Rectal smooth muscle tissue (tissue), 1 donor: Measurements from ENCODE around the gene ARHGAP42.

Experiments used
- H3K27ac ChIP-seq: one replicate; pipeline ENCODE4 v1.7.0; 2013; ENCODE audit warnings: low read depth, low read length, inconsistent platforms
- H3K27me3 ChIP-seq: one replicate; pipeline ENCODE4 v1.7.0; 2013; ENCODE audit warnings: low read length; ENCODE audit not compliant: control insufficient read depth, insufficient read depth
- H3K36me3 ChIP-seq: one replicate; pipeline ENCODE4 v1.7.0; 2013; ENCODE audit warnings: low read length; ENCODE audit not compliant: control insufficient read depth, insufficient read depth
- H3K4me1 ChIP-seq: one replicate; pipeline ENCODE4 v1.7.0; 2013; ENCODE audit warnings: low read length; ENCODE audit not compliant: control insufficient read depth, insufficient read depth
- H3K4me3 ChIP-seq: one replicate; pipeline ENCODE4 v1.7.0; 2013; ENCODE audit warnings: low read length
- H3K9ac ChIP-seq: one replicate; pipeline ENCODE4 v1.7.0; 2013; ENCODE audit warnings: low read length

Gene ARHGAP42

DNA sequence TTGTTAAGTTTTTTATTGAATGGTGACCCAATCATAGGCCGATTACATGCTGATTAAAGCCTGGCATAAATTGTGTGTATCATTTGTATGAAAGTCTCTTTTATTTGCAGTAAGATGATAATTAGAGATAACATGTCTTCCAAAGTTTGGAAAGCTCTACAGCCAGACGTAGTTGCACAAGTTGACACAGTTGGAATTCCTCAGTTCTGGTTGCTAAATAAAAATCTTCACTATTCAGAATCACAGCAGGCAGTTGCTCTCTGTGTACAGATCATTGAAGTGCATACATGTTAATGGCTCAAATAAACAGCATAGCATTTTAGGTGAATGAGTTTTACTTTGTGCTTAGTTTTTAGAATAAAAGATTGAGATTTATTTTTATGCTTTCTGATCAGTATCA lies 69.5 kb downstream of the ARHGAP42 start:
- Histone ChIP-seq H3K36me3 (no peaks in the 10 kb centered on the region), H3K4me1 (no peaks in the 10 kb centered on the region), H3K9ac (no peak overlapping the region), H3K27me3 (no peaks in the 10 kb centered on the region), H3K4me3 (no peak overlapping the region), H3K27ac (no peak overlapping the region)

DNA sequence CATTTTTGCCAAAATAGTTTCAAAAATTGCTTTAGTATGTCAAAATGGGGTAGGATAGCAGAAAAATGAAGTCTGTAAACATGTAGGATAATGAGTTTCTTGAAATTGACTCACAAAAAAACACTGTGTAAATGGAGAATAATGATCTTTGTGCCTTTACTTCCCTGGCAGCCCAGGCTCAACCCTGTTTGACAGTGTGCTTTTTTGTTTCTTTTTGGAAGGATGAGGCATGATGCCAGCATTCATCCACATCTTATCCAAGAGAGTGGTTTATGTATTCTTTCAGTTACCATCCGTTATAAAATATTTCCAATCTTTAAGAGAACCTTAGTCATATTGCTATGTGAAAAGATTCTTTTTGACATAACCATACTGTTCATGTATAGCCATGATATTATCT lies 70.6 kb downstream of the ARHGAP42 start:
- H3K4me1 ChIP-seq, result no peaks in the 10 kb centered on the region
- no peak overlapping the region for H3K27ac ChIP-seq
- H3K4me3 ChIP-seq, result no peak overlapping the region
- H3K27me3 ChIP-seq, result no peaks in the 10 kb centered on the region
- no peaks in the 10 kb centered on the region for H3K36me3 ChIP-seq
- no peak overlapping the region for H3K9ac ChIP-seq

DNA sequence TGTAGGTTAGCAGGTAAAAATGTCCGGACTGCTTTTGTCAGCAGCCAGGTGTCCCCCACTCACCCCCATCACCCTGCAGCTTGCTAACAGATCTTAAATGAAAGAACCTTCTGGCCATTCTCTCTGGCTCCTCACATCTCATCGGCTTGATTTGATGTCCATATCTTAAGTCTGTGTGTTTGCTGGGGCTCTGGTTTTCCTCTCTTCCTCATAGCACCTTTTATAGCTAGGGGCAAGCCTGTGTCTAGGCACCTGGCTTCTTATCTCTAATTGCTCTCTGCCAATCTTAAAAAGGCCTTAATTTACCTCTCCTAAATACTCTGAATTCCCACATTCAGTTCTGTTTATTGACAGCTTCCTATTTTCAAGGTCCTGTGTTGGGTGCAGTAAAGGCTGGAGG lies 72.0 kb downstream of the ARHGAP42 start:
- no peak overlapping the region for H3K27ac ChIP-seq
- H3K36me3 ChIP-seq, result no peaks in the 10 kb centered on the region
- H3K4me1 ChIP-seq, result no peaks in the 10 kb centered on the region

DNA sequence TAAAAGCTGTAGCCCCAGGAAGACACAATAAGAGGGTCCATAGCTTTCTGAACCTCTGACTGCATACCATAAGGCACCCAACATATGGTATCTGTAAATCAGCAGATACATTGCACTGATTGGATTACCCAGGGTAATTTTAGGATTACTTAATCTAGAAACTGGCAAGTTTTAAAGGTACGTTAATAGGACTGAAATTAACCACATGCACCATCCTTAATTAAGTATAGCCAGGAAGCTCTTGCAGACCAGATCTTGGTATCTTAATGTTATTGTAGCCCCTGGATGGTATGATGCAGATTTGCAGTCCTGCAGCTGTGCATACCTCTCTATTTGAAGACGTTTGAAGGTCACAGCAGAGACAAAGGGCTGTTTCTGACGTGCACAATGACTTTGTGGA lies 72.8 kb downstream of the ARHGAP42 start:
- Histone ChIP-seq H3K27me3 (no peaks in the 10 kb centered on the region), H3K9ac (no peak overlapping the region), H3K36me3 (no peaks in the 10 kb centered on the region), H3K4me3 (no peak overlapping the region), H3K4me1 (no peaks in the 10 kb centered on the region), H3K27ac (no peak overlapping the region)

More for the DNA sequence above, 72.0 kb downstream of the ARHGAP42 start:
- Histone ChIP-seq H3K9ac (no peak overlapping the region), H3K27me3 (no peaks in the 10 kb centered on the region), H3K4me3 (no peak overlapping the region)

DNA sequence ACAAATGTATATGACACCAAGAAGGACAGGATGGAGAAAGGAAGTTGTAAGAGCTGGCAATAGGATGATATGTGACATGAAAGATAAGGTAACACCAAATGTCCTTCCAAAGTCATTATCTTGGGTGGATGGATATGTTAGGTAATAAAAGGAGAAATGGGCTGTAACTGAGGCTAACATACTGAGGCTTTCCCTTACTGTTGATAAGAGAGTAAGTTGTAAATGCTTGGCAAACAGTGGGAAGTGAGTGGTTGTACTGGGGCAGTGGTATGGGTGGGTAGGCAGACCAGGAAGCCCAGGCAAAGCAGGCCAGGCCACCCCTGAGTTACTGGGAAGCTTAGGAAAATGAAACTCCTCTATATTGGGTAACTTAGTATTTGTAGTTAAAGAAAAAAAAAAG lies 73.7 kb downstream of the ARHGAP42 start:
- Histone ChIP-seq H3K9ac (no peak overlapping the region), H3K4me1 (no peaks in the 10 kb centered on the region), H3K27me3 (no peaks in the 10 kb centered on the region), H3K27ac (no peak overlapping the region), H3K4me3 (no peak overlapping the region), H3K36me3 (no peaks in the 10 kb centered on the region)

DNA sequence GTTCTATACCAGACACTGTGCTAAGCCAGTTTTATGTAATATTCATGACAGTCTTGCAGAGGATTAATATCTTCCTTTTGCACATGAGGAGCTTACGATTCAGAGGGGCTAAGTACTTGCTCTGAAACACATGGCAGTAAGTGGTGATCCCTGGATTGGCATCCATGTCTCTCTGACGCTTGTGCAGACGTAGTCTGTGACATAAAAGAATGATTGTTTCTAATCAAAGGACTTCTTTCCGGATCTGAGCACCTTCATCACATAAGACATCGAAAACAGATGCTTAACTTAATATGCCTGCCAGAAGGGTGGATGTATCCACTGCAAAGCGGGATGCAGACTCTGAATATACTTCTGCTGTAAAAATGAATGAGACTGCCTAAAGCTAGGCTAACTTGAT lies 74.8 kb downstream of the ARHGAP42 start:
- Histone ChIP-seq H3K36me3 (no peaks in the 10 kb centered on the region), H3K4me1 (no peaks in the 10 kb centered on the region), H3K9ac (no peak overlapping the region), H3K4me3 (no peak overlapping the region), H3K27me3 (no peaks in the 10 kb centered on the region), H3K27ac (no peak overlapping the region)

DNA sequence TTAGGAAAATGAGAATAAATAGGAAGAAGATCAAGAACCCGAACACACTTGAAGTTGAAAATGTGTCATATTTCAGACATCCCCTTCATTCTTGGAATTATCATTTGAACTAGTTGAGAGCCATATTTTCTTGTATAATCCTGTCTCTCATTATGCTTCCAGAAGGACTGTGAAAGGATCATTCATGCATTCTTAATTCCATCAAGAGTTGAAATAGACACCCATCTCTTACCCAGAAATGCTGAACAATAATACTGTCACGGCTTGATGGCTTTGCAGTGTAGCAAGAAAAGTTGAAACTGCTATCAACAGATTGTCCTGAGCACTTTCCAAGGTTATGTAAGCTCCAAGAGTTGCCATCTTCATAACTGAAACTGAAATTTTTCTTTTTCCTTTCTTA lies 79.7 kb downstream of the ARHGAP42 start:
- Histone ChIP-seq H3K36me3 (no peaks in the 10 kb centered on the region), H3K27ac (no peak overlapping the region), H3K9ac (no peak overlapping the region), H3K27me3 (no peaks in the 10 kb centered on the region), H3K4me1 (no peaks in the 10 kb centered on the region), H3K4me3 (no peak overlapping the region)

DNA sequence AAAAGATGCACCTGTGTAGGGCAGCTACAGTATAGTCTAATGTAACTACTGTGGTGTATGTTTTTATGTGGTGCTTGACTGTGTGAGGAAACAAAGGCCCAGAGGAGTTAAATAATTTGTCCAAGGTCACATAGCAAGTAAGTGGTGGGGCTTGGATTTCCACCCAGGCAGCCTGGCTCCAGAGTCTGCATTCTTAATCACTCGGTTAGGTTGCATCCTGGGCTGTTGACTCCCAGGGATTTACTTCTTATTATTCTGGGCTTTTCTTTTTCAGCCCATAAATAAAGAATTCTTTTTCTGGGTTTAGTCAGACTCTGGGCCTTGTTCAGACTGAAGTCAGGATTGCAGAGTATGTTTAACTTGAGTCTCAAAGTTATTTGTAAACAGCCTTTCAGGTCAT lies 82.1 kb downstream of the ARHGAP42 start:
- Histone ChIP-seq H3K9ac (no peak overlapping the region), H3K4me1 (no peaks in the 10 kb centered on the region), H3K4me3 (no peak overlapping the region), H3K36me3 (no peaks in the 10 kb centered on the region), H3K27ac (no peak overlapping the region), H3K27me3 (no peaks in the 10 kb centered on the region)

DNA sequence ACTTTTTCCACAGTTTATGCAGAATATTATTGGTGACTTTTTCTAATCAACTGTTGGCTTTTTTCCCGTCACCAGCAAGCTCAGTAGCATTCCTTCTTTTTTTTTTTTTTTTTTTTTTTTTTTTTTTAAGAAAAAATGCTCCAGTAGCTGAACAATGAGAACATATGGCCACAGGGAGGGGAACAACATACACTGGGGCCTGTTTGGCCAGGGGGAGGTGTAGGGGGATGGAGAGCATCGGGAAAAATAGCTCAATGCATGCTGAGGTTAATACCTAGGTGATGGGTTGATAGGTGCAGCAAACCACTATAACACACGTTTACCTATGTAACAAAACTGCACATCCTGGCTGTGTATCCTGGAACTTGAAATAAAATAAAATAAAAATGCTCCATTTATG lies 82.5 kb downstream of the ARHGAP42 start:
- Histone ChIP-seq H3K9ac (no peak overlapping the region), H3K4me1 (no peaks in the 10 kb centered on the region), H3K4me3 (no peak overlapping the region), H3K36me3 (no peaks in the 10 kb centered on the region), H3K27me3 (no peaks in the 10 kb centered on the region), H3K27ac (no peak overlapping the region)

DNA sequence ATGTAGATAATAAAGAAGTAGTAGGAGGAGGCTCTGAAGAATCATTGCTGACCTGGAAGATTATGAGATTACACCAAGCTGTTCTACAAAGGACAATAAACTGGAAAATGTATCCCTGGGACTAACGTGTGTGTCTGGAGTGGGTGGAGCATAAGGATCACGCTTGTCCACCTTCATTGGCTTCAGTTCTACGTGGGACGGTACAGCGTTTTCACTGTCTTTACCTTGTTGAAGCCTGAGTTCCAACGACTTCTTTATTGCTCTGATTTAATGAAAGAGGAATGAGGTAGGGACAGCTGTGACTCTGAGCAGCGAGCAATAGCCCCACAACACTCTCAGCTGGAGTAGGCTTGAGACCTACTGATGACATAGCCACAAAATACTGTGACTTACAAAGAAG lies 87.0 kb downstream of the ARHGAP42 start:
- H3K4me1 ChIP-seq, result no peaks in the 10 kb centered on the region
- H3K9ac ChIP-seq, result no peak overlapping the region
- H3K36me3 ChIP-seq, result no peaks in the 10 kb centered on the region
- no peak overlapping the region for H3K4me3 ChIP-seq
- no peak overlapping the region for H3K27ac ChIP-seq
- H3K27me3 ChIP-seq, result no peaks in the 10 kb centered on the region

DNA sequence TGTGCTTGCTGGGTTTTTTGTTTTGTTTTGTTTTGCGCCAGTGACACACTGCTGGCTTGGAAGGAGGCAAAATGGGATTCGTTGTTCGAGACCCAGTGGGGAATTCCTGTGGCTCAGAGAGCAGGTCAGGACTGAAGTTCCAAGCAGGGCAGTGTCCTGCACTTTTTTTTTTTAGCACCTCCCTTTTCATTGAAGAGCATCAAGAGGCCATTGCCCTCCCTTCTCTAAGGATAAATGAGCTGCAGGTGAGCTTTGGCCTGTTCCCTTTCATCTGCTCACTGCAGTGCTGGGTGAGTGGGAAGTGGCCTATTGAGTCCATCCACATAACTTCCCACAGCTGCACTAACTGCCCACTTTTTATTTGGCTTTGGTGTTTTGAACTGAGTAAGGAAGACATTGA lies 87.8 kb downstream of the ARHGAP42 start:
- Histone ChIP-seq H3K27ac (no peak overlapping the region), H3K9ac (no peak overlapping the region), H3K27me3 (no peaks in the 10 kb centered on the region), H3K4me3 (no peak overlapping the region), H3K36me3 (no peaks in the 10 kb centered on the region), H3K4me1 (no peaks in the 10 kb centered on the region)

DNA sequence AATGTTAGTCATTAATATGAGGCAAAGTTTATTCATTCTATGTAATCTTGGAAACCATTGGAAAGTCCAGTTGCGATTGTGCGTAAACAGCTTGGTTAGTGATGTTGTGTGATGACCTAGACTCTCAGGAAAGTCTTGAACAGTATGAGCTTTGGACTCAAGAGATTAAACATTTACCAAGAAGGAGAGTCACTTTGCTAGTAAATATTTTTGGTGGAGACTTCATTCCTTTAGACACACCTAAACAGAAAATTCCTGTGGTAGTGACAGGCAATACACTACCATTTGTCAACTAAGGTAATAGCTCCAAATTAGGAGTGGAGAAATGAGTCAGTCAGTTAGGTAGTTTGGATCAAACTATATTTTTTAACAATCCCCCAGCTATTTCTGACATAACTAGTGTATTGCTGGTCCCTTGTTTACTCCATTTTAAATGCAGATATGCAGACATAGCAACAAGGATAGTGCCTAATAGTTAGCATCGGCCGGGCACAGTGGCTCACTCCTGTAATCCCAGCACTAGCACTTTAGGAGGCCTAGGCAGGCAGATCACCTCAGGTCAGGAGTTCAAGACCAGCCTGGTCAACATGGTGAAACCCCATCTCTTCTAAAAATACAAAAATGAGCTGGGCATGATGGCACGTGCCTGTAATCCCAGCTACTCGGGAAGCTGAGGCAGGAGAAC lies 89.3 kb downstream of the ARHGAP42 start:
- Histone ChIP-seq H3K36me3 (no peaks in the 10 kb centered on the region), H3K4me1 (no peaks in the 10 kb centered on the region), H3K27ac (no peak overlapping the region), H3K4me3 (no peak overlapping the region), H3K27me3 (no peaks in the 10 kb centered on the region), H3K9ac (no peak overlapping the region)

DNA sequence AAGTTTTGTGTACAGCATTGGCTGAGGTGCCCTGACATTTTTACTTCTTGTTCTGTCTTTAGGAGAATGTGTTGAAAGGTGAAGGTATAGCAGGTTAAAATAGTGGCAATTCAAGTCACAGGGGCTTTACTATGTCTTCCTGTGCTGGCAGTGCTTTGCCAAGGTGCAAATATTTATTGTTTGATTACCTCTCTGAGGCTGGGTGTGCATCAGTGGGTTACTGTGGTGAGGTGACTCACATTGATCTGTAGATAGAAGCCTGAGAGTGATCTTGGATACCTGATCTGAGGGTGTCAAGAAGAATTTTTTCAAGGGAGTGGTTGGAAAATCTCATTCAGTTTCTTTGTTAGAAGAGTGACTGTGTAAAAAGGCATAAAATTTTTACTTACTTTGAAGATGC lies 90.0 kb downstream of the ARHGAP42 start:
- Histone ChIP-seq H3K27me3 (no peaks in the 10 kb centered on the region), H3K4me1 (no peaks in the 10 kb centered on the region), H3K9ac (no peak overlapping the region), H3K36me3 (no peaks in the 10 kb centered on the region), H3K27ac (no peak overlapping the region), H3K4me3 (no peak overlapping the region)
